ENCODE results near the gene KCNK16.

GRCh38 chr6:39333644-39334438 is 11.3 kb upstream of the KCNK16 start:
- TF ChIP-seq CTCF (IDR thresholded peaks at IDR 0.05; ENCODE audit: poor library complexity) (no peak), EZH2 (IDR thresholded peaks at IDR 0.05; ENCODE audit: borderline replicate concordance) (no peak)
